NCI-H2171 (cell line): ENCODE results near the gene PRIM2.
"Not testable (repeated sequence)": the region's sequence is repeated elsewhere in the genome, so short reads cannot be mapped to it uniquely, and the experiment has no call there.

ENCODE experiments used
- DNase-seq: peaks from one replicate; lab custom pipeline; 2025; lab: John Stamatoyannopoulos, UW

Gene PRIM2

DNA sequence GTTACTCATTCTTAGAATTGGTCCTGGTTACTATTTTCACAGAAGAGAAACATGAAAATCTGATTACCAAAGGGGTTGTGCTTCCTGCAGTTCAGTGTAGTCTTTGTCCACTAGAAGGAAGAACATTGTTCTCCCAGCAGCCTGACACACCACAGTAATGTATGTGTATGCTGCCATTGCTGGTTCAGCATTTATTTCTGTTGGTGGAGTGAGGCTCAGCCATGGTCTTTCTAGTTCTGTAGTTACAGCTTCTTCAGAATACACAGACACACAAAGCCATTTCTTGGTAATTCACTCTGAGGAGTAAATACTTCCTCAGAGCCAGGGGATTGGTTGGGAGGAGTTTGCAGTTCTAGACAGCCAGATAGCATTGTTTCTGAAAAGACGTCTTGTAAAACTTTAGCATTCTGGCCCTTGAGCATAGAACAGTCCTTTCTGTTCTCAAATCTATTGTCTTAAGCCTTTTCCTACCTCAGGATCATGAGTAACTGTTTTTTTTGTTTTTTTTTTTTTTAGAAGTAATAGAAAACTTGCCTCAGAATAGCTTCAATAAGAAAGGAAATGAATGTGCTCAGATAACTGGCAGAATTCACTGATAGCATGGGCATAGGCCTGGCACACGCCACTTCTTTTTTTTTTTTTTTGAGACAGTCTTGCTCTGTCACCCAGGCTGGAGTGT lies 128.5 kb downstream of the PRIM2 start:
- not testable (repeated sequence) for DNase-seq

DNA sequence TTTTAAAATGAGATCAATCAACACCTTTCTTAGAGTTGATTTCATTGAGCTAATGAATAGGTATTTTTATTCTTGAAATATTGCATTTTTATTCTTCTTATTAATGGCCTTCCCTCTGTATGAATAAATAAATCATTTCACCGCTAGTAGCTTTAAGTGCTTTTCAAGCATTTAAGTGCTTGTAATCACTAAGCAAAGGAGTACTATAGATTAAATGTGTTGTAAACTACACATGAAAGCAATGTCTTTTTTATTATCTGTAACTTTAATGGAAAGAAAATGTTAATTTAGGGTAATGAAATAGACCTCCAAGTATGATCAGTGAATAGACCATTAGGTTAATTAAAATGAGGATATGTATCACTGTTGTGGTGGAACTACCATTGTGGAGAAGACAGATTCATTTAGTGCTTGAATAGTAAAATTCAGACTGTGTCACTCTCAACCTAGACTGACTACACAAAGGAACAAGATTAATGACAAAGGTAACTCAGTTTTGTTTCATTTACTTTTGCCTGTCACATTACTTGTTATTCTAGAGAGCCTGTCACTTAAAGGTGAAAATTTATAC lies 132.2 kb downstream of the PRIM2 start:
- not testable (repeated sequence) for DNase-seq

DNA sequence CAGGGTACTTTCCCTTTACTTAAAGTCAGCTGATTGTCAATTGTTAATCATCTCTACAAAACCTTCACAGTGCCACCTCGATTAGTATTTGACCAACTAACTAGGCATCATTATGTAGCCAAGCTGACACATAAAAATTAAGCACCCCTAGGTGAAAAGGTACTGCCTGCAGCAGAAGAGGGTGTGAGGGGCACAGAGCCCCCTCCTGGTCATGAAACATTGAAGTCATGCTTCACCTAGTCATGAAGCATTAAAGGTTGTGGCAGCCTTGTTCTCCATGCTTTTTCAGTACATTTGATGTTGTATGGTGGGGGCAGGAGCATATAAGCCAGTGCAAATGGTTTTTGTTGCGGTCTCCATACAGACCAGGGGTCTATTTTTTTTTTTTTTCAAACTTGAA lies 142.4 kb downstream of the PRIM2 start:
- not testable (repeated sequence) for DNase-seq

DNA sequence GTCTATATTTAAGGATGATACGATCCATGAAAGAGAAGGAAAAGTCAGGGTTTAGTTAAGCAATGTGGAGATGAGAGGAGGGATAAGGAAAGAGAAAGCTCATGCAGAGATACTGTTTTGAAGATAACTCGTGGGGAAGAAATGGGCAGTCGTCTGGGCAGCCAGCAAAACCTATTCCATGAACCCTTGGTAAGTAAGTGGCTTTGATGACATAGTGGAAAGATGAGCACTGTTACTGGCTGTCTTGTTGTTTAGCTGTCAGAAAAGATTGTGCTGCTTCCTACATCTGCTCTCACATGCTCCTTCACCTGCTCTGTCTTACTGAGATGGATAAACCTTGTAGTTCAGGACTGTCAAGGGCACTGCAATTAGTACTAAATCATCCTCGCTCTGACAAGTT lies 143.6 kb downstream of the PRIM2 start:
- not testable (repeated sequence) for DNase-seq

GRCh38 chr6:57463809-57464208 lies 146.4 kb downstream of the PRIM2 start:
- not testable (repeated sequence) for DNase-seq

DNA sequence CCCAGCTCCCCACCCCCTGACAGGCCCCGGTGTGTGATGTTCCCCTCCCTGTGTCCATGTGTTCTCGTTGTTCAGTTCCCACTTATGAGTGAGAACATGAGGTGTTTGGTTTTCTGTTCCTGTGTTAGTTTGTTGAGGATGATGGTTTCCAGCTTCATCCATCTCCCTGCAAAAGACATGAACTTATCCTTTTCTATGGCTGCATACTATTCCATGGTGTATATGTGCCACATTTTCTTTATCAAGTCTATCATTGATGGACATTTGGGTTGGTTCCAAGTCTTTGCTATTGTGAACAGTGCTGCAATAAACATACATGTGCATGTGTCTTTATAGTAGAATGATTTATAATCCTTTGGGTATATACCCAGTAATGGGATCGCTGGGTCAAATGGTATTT lies 148.5 kb downstream of the PRIM2 start:
- DNase-seq: not testable (repeated sequence)

- no peak for DNase-seq
Measured at GRCh38 chr6:57469072-57469471, 151.6 kb downstream of the PRIM2 start.

DNA sequence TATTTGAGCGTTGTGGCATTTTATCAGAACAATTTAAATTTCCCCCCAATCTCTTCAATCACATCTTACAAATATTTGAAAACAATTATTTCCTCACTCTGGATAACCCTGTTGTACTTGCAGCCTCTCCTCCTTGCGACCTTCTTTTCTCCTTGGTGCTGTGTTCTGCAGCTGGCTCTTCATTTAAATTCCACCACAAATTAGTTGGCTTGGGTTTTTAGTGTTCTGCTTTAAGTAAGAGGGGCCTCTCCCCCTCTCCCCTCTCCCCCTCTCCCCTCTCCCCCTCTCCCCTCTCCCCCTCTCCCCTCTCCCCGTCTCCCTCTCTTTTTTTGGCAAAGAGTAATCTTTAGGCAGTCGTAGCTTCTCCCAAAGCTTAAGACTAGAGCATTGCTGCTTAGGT lies 152.7 kb downstream of the PRIM2 start:
- not testable (repeated sequence) for DNase-seq

GRCh38 chr6:57471314-57471864 lies 154.0 kb downstream of the PRIM2 start:
- not testable (repeated sequence) for DNase-seq

- not testable (repeated sequence) for DNase-seq
Measured at GRCh38 chr6:57472861-57473362, 155.5 kb downstream of the PRIM2 start.

- DNase-seq: not testable (repeated sequence)
Measured at GRCh38 chr6:57474862-57475475, 157.5 kb downstream of the PRIM2 start.

DNA sequence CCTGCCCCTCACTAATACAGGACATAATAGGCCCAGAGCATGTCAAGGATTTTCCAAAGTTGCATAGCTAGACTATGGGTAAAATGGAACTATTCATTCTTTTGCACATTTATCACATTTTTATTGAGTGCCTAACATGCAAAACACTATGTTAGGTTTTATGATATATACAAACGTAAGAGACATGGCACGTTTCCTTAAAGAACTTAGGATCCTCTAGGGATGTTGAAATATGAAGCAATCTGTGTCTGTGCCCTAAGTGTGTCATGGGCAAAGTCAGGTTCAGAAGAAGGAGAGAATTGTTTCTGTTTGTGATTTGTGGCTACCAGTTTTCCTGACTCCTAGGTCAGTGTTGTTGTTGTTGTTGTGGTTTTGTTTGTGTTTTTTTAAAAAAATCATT lies 158.2 kb downstream of the PRIM2 start:
- not testable (repeated sequence) for DNase-seq

DNA sequence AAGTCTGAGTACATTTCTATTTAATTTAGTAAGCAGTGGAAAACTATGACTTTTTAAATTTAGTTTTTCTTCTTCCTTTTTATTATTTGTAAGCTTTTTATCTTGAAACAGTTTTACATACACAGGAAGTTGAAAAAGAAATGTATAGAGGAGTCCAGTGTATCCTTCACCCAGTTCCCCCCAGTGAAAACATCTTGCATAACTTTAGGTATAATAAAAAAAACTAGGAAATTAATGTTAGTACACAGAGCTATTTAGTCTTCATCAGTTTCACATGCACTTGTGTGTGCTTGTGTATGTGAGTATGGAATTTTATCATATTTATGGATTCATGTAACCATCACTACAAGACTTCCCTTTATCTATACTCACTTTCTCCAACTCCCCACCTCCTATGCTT lies 162.8 kb downstream of the PRIM2 start:
- DNase-seq: not testable (repeated sequence)

DNA sequence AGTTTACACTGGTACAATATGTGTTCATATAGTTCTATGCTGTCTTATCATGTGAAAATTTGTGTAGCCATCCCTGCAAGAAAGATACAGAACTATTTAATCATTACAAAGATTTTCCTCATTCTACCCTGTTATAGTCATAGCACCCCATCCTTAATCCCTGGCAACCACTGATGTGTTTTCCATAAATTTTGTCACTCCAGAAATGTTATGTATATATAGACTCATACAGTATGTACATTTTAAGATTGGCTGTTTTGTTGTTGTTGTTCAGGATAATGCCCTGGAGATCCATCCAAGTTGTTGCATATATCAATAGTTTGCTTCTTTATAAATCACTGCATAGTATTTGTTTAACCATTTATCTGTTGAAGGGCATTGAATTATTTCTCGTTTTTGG lies 163.7 kb downstream of the PRIM2 start:
- DNase-seq: not testable (repeated sequence)

- not testable (repeated sequence) for DNase-seq
Measured at GRCh38 chr6:57482471-57482870, 165.0 kb downstream of the PRIM2 start.

DNA sequence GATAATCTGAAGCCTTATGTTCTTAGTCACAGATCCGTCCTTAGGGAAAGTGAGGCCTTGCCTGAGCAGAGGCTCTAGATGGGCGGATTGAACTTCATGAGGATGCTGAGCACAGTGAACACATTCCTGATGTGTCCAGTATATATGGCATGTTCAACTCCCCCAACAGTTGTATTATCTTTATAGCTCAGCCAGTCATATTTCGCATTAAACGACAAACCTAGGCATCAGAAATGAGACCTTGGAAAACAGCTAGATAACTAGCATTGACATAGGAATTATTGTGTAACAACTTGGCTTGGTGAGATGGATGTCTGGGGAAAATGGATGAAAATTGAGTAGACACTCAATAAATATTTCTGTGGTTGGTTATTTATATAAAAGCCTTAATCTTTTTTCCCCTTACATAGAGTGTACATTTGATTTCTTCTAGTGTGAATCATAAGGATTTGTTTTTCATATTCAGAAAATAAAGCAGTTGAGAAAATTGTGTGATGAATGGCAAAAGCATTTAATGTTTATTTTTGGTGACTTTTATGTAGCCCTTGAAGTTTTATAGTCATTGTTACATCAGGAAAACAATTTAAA lies 169.2 kb downstream of the PRIM2 start:
- DNase-seq: not testable (repeated sequence)

DNA sequence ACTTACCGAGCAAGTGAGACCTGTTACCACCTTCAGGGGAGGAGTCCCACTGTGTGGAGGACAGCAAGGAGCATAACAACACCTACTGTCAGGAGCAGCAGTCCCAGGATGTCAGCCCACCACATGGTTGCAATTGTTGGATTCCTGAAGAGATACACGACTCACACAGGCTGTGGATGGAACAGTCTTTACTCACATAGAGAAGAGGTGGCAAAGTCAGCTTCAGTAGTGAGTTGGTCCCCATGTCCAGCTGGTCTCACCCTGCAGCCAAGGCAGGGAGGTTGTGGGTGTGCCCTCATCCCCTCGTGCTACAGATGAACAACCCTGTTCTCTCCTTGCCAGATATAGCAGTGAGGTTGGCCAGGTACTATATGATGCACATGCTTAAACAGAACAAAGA lies 171.1 kb downstream of the PRIM2 start:
- DNase-seq: not testable (repeated sequence)

DNA sequence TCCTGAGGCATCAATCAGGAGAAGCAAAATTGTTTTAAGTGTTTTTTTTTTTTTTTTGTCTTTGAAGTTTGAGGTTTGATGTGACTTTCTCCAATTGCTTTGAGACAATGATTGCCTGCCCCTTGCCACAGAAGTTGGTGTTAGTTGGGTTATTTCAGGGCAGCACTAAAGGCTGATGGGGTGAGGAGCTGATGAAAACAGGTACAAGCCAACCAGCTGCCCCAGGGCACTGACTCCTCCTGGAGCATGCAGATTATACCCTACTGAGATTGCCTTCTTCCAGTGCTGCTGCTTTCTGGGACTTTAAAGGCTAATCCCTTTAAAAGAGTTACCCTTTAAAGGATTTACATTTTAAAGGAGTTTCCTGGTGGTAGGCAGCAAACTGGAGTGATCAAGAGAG lies 172.5 kb downstream of the PRIM2 start:
- DNase-seq: not testable (repeated sequence)

DNA sequence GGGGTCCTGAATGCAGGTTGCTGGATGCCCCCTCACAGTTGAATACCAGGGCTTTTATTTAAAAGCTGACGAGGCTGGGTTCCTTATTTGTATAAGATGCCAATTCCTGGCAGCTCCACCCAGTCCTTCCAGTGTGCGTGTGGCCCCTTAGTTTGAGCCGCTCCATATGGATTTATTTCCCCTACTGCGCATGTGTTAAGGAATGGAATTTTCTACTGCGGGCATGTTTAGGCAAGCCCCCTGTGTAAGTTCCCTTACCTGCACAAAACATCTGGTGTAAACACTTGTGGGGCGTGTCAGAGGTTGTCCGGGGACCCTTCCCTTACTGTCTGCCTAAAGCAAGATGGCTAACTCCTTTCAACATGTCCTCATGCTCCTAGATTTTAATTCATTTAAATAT lies 174.4 kb downstream of the PRIM2 start:
- DNase-seq: peak; percentile 75

DNA sequence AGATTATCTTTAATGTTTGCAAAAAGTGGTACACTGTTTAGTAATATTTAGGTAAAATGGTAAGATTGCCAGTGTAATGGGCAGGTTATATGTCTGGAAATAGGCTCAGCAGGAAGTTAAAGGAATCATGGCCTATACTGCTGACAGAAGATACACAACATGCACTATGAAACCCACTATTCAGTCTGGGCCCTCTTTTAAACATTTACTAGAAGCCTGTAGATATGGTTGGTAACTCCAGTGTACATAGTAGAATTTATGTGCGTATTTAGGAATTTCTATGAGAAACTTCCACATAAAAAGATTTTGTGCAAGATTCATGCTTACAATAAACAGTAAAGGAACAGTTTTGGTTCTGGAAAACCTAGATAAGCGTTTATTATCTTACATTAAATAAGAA lies 178.8 kb downstream of the PRIM2 start:
- not testable (repeated sequence) for DNase-seq

- DNase-seq: not testable (repeated sequence)
Measured at GRCh38 chr6:57500368-57501021, 183.1 kb downstream of the PRIM2 start.

DNA sequence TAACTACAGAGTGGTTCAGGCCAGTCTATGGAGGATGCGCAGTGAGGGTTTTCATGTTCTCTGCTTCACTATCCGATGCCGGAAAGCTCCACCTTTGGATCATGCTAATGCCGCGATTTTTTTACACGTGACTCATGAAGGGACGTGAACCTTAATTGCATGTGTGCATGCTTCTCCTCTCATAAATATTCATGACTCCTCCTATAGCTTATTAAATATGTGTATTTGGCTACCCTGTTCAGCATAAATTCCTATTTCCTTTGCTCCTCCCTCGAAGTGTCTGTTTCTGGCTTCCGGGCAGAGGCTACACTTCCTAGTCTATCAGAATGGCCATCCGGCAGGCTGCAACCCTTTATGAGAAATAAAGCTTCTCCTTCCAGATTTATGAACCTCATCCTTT lies 185.0 kb downstream of the PRIM2 start:
- not testable (repeated sequence) for DNase-seq
